ENCODE data around the gene MZB1. TPM values are rescaled to one million over a fixed set of nuclear protein-coding genes. Genes with fewer than 3 reads are reported as not detected.

Gene MZB1
- polyA plus RNA-seq, 1 experiment = not detected

DNA sequence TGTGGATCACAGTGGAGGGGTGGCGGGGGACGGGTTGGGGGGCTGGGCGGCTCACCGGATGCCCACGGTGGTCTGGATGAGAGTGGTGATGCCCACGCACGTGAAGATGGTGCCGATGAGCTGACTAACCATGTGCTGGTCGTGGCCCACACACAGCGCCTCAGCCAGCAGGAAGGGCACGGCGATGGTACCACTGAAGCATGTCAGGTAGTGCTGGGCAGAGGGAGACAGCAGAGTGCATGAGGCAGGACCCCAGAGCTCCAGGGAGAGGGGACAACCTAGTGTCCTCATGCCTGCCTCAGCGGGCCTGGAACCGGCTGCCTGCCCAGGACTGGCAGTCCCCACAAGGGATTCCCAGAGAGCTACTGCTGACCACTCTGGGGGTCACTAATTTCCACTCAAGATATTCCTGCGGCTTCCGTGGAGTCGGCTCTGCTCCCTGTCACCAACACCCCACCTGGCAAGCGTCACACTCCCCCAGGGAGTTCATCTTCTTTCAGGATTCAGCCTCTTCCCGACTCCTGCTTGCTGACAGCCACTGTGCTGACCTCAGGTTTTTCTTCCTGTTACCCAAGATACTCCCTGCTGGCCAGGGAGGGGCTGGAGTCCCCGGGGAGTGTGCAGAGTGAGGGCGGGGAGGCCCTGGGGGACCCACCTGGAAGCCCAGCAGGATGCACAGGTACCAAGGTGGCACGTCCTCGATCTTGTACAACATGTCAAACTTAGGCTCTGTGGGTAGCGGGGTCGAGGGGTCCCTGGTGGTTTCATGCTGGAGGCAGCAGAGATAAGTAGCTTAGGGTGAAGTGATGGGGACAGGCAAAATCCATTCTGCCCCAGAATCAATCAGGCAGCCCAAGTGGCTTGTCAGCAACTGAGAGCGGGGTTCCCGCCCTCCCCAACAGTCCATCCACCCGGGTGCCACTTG is 7.6 kb downstream of the MZB1 start:
- no peak overlapping the region for H3K27ac ChIP-seq (ENCODE audit: low read depth, low read length)
- ChIA-PET CTCF (no interaction called here), POLR2A (no interaction called here)
- H3K4me3 ChIP-seq (ENCODE audit: low read depth, low read length) = no peak overlapping the region
- no peak for DNase-seq (ENCODE audit: low read depth, low spot score)
- no peaks in the 10 kb centered on the region; the same call in 1 of the 2 replicates for H3K9me3 ChIP-seq (ENCODE audit: control insufficient read depth, insufficient read depth, low read length)
- TF ChIP-seq, protein P1, sequence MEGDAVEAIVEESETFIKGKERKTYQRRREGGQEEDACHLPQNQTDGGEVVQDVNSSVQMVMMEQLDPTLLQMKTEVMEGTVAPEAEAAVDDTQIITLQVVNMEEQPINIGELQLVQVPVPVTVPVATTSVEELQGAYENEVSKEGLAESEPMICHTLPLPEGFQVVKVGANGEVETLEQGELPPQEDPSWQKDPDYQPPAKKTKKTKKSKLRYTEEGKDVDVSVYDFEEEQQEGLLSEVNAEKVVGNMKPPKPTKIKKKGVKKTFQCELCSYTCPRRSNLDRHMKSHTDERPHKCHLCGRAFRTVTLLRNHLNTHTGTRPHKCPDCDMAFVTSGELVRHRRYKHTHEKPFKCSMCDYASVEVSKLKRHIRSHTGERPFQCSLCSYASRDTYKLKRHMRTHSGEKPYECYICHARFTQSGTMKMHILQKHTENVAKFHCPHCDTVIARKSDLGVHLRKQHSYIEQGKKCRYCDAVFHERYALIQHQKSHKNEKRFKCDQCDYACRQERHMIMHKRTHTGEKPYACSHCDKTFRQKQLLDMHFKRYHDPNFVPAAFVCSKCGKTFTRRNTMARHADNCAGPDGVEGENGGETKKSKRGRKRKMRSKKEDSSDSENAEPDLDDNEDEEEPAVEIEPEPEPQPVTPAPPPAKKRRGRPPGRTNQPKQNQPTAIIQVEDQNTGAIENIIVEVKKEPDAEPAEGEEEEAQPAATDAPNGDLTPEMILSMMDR (IDR thresholded peaks at IDR 0.05; ENCODE audit: low read depth, low read length) = no peak
- H3K27me3 ChIP-seq (ENCODE audit: control insufficient read depth, insufficient read depth, low read length) = no peaks in the 10 kb centered on the region

DNA sequence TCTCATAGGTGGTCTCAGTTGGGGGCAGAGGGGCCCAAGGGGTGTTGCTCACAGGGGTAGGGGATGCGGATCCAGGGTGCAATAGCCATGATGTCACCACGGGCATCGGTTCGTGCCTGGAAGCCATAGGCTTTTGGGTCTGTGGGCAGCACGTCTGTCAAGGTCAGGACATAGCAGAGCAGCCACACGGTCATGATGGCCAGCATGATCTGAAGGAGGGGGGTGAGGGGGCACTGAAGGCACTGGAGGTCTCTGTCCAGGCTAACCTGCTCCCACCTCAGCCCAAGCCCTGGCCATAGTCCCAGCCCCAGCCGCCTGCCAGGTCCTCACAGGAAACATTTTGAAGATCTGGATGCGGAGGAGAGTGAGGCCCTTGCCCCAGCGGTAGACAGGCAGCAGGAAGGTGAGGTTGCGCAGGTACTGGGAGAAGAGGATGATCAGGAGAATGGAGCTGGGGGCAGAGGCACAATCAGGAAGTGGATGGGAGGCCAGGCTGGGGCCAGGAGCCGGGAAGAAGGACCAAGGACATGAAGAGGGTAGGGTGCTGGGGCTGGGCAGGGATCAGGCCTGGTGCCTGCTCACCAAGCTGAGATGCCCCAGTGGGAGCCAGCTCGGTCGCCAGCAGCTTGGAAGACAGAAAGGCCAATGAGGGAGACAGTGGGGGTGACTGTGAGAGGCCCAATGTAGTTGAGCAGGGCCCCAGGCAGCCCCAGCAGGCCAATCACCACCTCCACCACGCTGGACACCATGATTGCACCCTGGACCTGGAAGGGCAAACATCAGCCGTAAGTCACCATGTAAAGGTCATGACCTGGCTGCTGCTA is 9.9 kb downstream of the MZB1 start:
- Histone ChIP-seq H3K27me3 (ENCODE audit: control insufficient read depth, insufficient read depth, low read length) (no peaks in the 10 kb centered on the region), H3K9me3 (ENCODE audit: control insufficient read depth, insufficient read depth, low read length) (no peaks in the 10 kb centered on the region; the same call in 1 of the 2 replicates), H3K27ac (ENCODE audit: low read depth, low read length) (no peak overlapping the region), H3K4me3 (ENCODE audit: low read depth, low read length) (no peak overlapping the region)
- DNase-seq (ENCODE audit: low read depth, low spot score) = no peak
- TF ChIP-seq, protein P1 (IDR thresholded peaks at IDR 0.05; ENCODE audit: low read depth, low read length) = no peak
- POLR2A ChIA-PET = no interaction called here
- CTCF ChIA-PET = no interaction called here

DNA sequence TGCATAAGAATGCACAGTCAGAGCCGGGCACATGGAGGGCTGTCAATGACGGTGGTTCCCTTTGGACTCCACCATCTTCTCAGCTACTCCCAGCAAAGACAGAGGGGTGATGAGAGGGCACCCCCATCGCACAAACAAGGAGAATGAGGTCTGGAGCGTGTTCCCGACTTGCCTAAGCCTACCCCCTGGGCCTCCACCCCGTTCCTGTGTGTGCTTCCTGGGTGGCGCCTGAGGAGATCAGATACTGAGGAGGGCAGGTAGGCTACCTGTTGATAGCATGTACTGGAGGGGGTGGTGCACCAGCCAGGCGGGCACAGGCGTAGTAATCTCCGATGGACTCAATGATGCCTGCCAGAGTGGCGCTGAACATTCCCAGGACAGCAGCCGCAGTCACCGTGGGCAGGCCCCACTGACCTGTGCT is 10.8 kb downstream of the MZB1 start:
- no peaks in the 10 kb centered on the region; the same call in 1 of the 2 replicates for H3K9me3 ChIP-seq (ENCODE audit: control insufficient read depth, insufficient read depth, low read length)
- ChIA-PET CTCF (no interaction called here), POLR2A (no interaction called here)
- no peak overlapping the region for H3K4me3 ChIP-seq (ENCODE audit: low read depth, low read length)
- H3K27ac ChIP-seq (ENCODE audit: low read depth, low read length) = no peak overlapping the region
- H3K27me3 ChIP-seq (ENCODE audit: control insufficient read depth, insufficient read depth, low read length) = no peaks in the 10 kb centered on the region
- TF ChIP-seq, protein P1 (IDR thresholded peaks at IDR 0.05; ENCODE audit: low read depth, low read length) = no peak
- no peak for DNase-seq (ENCODE audit: low read depth, low spot score)

DNA sequence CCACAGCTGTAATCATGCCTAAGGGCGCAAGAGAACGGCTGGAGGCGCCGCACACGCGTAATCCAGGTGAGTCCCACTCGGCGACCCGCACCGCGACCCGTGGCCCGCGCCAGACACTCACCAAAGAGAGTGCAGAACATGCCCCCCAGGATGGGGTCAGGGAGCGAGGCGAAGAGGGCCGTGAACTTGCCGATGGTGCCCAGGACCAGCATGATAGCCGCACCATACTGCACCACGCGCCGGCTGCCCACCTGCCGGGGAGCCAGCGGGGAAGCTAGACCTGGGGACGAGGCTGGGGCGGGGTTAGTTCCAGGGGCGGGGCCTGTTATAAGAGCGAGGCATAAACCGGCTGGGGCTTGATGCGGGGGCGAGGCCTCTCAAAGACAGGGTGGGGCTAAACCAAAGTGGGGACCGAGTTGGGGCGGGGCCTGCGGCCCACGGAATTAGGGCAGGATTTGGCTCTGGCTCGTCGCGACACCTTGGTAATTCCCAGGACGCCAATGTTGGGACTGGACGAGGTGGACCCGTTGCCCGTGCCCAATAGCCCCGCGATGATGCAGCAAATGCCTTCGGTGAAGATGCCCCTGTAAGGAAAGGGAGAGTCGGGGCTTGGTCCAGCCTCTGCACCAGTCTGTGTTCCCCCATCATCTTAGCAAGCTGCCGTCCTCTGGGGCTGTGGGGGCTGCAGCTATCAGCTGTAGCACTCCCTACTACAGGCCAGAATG is 11.4 kb downstream of the MZB1 start:
- H3K27ac ChIP-seq (ENCODE audit: low read depth, low read length) = no peak overlapping the region
- DNase-seq (ENCODE audit: low read depth, low spot score) = no peak
- ChIA-PET POLR2A (no interaction called here), CTCF (no interaction called here)
- H3K4me3 ChIP-seq (ENCODE audit: low read depth, low read length) = no peak overlapping the region
- H3K9me3 ChIP-seq (ENCODE audit: control insufficient read depth, insufficient read depth, low read length) = no peaks in the 10 kb centered on the region; the same call in 1 of the 2 replicates
- TF ChIP-seq, protein P1 (IDR thresholded peaks at IDR 0.05; ENCODE audit: low read depth, low read length) = no peak
- no peaks in the 10 kb centered on the region for H3K27me3 ChIP-seq (ENCODE audit: control insufficient read depth, insufficient read depth, low read length)
